Measurements from ENCODE around the gene DOCK4. TPM values are rescaled to one million over a fixed set of nuclear protein-coding genes. Genes with fewer than 3 reads are reported as not detected.

DOCK4 gene
- total RNA-seq, 4 donors from 2014 or later: 6.4 to 20.5 (median 9.7) TPM

- Histone ChIP-seq H3K27ac (no peak overlapping the region), H3K27me3 (no peaks in the 10 kb centered on the region), H3K36me3 (no peaks in the 10 kb centered on the region), H3K4me3 (no peak overlapping the region), H3K9me3 (no peaks in the 10 kb centered on the region), H3K4me1 (peaks cover 3% of the 10 kb centered on the region)
- no peak for TF ChIP-seq EP300 (IDR thresholded peaks at IDR 0.05)
- 80% methylated on average over 8 of the region's 8 CpGs for WGBS
- no peak for DNase-seq (ENCODE audit: low spot score in 2 of 2)
Observed at GRCh38 chr7:111873326-111873646, 332.9 kb downstream of the DOCK4 start.

- WGBS: 56% methylated on average over 4 of the region's 4 CpGs
- Histone ChIP-seq H3K9me3 (no peaks in the 10 kb centered on the region), H3K4me3 (no peak overlapping the region), H3K27me3 (no peaks in the 10 kb centered on the region), H3K27ac (no peak overlapping the region), H3K4me1 (peaks cover 3% of the 10 kb centered on the region), H3K36me3 (no peaks in the 10 kb centered on the region)
- TF ChIP-seq POLR2A (IDR thresholded peaks at IDR 0.05) (no peak), CTCF (IDR thresholded peaks at IDR 0.05) (no peak), EP300 (IDR thresholded peaks at IDR 0.05) (no peak), POLR2AphosphoS5 (IDR thresholded peaks at IDR 0.05) (no peak)
- DNase-seq (ENCODE audit: low spot score in 2 of 2): no peak
Observed at GRCh38 chr7:111872450-111873325, 333.5 kb downstream of the DOCK4 start.

GRCh38 chr7:111871283-111871682 is 334.9 kb downstream of the DOCK4 start:
- DNase-seq (ENCODE audit: low spot score in 2 of 2): no peak
- H3K27me3 ChIP-seq: no peaks in the 10 kb centered on the region
- H3K9me3 ChIP-seq: no peaks in the 10 kb centered on the region
- H3K36me3 ChIP-seq: no peaks in the 10 kb centered on the region
- H3K4me1 ChIP-seq: peaks cover 3% of the 10 kb centered on the region
- 60% methylated on average over 1 of the region's 1 CpG for WGBS
- TF ChIP-seq POLR2A (IDR thresholded peaks at IDR 0.05) (no peak), CTCF (IDR thresholded peaks at IDR 0.05) (no peak), EP300 (IDR thresholded peaks at IDR 0.05) (no peak), POLR2AphosphoS5 (IDR thresholded peaks at IDR 0.05) (no peak)
- H3K27ac ChIP-seq: no peak overlapping the region
- H3K4me3 ChIP-seq: no peak overlapping the region

- TF ChIP-seq POLR2AphosphoS5 (IDR thresholded peaks at IDR 0.05) (no peak), POLR2A (IDR thresholded peaks at IDR 0.05) (no peak), EP300 (IDR thresholded peaks at IDR 0.05) (no peak), CTCF (IDR thresholded peaks at IDR 0.05) (no peak)
- H3K9me3 ChIP-seq: no peaks in the 10 kb centered on the region
- no peak overlapping the region for H3K4me3 ChIP-seq
- DNase-seq (ENCODE audit: low spot score in 2 of 2): no peak
- peaks cover 3% of the 10 kb centered on the region for H3K4me1 ChIP-seq
- H3K27me3 ChIP-seq: no peaks in the 10 kb centered on the region
- no peak overlapping the region for H3K27ac ChIP-seq
- 96% methylated on average over 3 of the region's 3 CpGs for WGBS
- no peaks in the 10 kb centered on the region for H3K36me3 ChIP-seq
Observed at GRCh38 chr7:111869280-111869679, 336.9 kb downstream of the DOCK4 start.

- Histone ChIP-seq H3K4me3 (no peak overlapping the region), H3K36me3 (no peaks in the 10 kb centered on the region), H3K27me3 (no peaks in the 10 kb centered on the region), H3K9me3 (no peaks in the 10 kb centered on the region), H3K27ac (no peak overlapping the region), H3K4me1 (no peaks in the 10 kb centered on the region)
- no peak for DNase-seq (ENCODE audit: low spot score in 2 of 2)
- 80% methylated on average over 5 of the region's 5 CpGs for WGBS
- no peak for TF ChIP-seq POLR2AphosphoS5 (IDR thresholded peaks at IDR 0.05)
- no peak for TF ChIP-seq POLR2A (IDR thresholded peaks at IDR 0.05)
- TF ChIP-seq EP300 (IDR thresholded peaks at IDR 0.05): no peak
- TF ChIP-seq CTCF (IDR thresholded peaks at IDR 0.05): no peak
Observed at GRCh38 chr7:111867348-111867931, 338.8 kb downstream of the DOCK4 start.
